ENCODE data around the gene TDRD12. TPM values are rescaled to one million over a fixed set of nuclear protein-coding genes. Genes with fewer than 3 reads are reported as not detected.

TDRD12 gene
- total RNA-seq, 4 donors from 2014 or later = under 0.01 to 0.30 (median 0.21) TPM; not detected in 1

DNA sequence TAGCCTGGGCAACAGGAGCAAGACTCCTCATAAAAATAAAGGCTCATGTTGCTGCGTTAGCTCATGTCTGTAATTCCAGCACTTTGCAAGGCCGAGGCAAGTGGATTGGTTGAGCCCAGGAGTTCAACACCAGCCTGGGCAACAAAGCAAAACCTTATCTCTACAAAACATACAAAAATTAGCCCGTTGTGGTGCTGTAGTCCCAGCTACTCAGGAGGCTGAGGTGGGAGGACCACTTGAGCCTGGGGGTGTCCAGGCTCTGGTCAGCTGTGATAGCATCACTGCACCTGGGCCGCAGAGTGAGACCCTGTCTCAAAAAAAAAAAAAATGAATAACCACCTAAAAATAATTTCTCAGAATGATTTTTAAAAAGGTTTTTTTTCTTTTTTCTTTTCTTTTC, 31.9 kb upstream of the TDRD12 start:
- Histone ChIP-seq H3K36me3 (peaks cover 0 to 9% (median 0%) of the 10 kb centered on the region in 3 donors), H3K4me3 (no peak overlapping the region), H3K9me3 (no peaks in the 10 kb centered on the region), H3K27me3 (no peaks in the 10 kb centered on the region), H3K4me1 (peaks cover 0 to 15% (median 3%) of the 10 kb centered on the region in 4 donors), H3K27ac (no peak overlapping the region)
- TF ChIP-seq POLR2A (IDR thresholded peaks at IDR 0.05) (no peak), EP300 (IDR thresholded peaks at IDR 0.05) (no peak)
- TF ChIP-seq, protein P1, sequence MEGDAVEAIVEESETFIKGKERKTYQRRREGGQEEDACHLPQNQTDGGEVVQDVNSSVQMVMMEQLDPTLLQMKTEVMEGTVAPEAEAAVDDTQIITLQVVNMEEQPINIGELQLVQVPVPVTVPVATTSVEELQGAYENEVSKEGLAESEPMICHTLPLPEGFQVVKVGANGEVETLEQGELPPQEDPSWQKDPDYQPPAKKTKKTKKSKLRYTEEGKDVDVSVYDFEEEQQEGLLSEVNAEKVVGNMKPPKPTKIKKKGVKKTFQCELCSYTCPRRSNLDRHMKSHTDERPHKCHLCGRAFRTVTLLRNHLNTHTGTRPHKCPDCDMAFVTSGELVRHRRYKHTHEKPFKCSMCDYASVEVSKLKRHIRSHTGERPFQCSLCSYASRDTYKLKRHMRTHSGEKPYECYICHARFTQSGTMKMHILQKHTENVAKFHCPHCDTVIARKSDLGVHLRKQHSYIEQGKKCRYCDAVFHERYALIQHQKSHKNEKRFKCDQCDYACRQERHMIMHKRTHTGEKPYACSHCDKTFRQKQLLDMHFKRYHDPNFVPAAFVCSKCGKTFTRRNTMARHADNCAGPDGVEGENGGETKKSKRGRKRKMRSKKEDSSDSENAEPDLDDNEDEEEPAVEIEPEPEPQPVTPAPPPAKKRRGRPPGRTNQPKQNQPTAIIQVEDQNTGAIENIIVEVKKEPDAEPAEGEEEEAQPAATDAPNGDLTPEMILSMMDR (IDR thresholded peaks at IDR 0.05) = no peak
- WGBS, 2 donors = 86 to 91% methylated on average over 4 of the region's 4 CpGs
- DNase-seq (ENCODE audit: low spot score in 2 of 2) = no peak

DNA sequence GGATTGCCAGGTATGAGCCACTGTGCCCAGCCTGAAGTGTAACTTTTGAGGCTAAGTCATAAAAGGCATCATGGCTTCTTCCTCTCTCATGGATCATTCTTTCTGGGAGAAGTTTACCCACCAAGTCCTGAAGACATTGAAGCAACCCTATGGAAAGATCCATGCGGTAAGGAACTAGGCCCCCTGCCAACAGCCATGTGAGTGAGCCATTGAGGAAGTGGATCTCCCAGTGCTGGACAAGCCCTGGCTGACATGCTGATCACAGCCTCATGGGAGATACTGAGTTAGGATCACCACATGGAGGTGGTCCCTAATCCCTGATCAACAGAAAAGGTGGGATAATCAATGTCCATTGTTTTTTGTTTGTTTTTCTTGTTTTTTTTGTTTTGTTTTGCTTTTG, 31.3 kb upstream of the TDRD12 start:
- peak in 1 of 2 donors; percentile 17 for DNase-seq (ENCODE audit: low spot score in 2 of 2)
- WGBS, 2 donors = 64 to 73% methylated on average over 1 of the region's 1 CpG
- Histone ChIP-seq H3K4me3 (no peak overlapping the region), H3K27ac (no peak overlapping the region), H3K36me3 (peaks cover 0 to 9% (median 0%) of the 10 kb centered on the region in 3 donors), H3K9me3 (no peaks in the 10 kb centered on the region), H3K4me1 (peaks cover 0 to 21% (median 6%) of the 10 kb centered on the region in 4 donors), H3K27me3 (no peaks in the 10 kb centered on the region)
- no peak for TF ChIP-seq EP300 (IDR thresholded peaks at IDR 0.05)
- TF ChIP-seq, protein P1 (IDR thresholded peaks at IDR 0.05) = no peak
- TF ChIP-seq POLR2A (IDR thresholded peaks at IDR 0.05) = no peak

DNA sequence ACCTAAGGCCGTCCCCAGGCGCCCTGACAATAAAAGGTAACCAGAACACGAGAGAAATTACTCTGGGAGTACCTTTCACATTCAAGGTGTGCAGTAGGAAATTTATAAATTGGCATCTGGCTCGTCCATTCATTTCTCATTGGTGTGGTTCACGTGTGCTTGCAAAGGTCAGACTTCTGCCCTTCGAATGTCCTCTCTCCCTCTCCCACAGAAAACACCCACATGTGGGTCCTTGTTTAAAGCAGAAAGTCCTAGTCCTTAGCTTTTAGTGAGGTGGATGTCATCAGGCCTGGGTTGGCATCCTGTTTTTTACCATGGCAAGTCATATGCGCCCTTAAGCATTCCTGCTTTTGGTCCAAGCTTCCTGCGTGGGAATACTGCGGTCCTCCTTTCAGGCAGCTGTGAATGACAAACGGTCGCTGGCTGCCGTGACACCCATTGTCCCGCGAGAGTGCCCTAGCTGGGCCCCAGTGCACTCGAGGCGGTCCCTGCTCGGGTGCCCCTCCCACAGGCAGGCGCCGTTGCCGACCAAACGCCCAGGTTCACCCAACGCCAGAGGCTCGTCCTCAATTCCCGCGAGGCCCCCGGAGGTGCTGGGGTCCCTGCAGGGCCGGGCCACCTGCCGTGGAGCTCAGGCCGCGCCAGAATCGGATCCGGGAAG, 28.1 kb upstream of the TDRD12 start, which contains the start of gene NUDT19:
NUDT19 (plus strand) TSS at position 531 of the 661 bp plus-strand sequence. CDS start 140 bp downstream, outside the sequence.
- TF ChIP-seq, protein P1 (IDR thresholded peaks at IDR 0.05) = no peak
- TF ChIP-seq POLR2A (IDR thresholded peaks at IDR 0.05) (peak; percentile 38 to 49), EP300 (IDR thresholded peaks at IDR 0.05) (peak in 1 of 2 donors; percentile 62)
- Histone ChIP-seq H3K27me3 (no peaks in the 10 kb centered on the region), H3K4me3 (peak within 1 kb of the TSS; percentile 76 to 91 (median 79)), H3K27ac (peak within 1 kb of the TSS; percentile 10 to 83 (median 75)), H3K9me3 (no peaks in the 10 kb centered on the region), H3K36me3 (peaks cover 0 to 15% (median 0%) of the 10 kb centered on the region in 3 donors), H3K4me1 (peaks cover 0 to 47% (median 7%) of the 10 kb centered on the region in 4 donors)
- DNase-seq (ENCODE audit: low spot score in 2 of 2) = peak; percentile 47 to 51
- 7 to 23% methylated on average over 9 to 32 of the region's 32 CpGs for WGBS, 2 donors

DNA sequence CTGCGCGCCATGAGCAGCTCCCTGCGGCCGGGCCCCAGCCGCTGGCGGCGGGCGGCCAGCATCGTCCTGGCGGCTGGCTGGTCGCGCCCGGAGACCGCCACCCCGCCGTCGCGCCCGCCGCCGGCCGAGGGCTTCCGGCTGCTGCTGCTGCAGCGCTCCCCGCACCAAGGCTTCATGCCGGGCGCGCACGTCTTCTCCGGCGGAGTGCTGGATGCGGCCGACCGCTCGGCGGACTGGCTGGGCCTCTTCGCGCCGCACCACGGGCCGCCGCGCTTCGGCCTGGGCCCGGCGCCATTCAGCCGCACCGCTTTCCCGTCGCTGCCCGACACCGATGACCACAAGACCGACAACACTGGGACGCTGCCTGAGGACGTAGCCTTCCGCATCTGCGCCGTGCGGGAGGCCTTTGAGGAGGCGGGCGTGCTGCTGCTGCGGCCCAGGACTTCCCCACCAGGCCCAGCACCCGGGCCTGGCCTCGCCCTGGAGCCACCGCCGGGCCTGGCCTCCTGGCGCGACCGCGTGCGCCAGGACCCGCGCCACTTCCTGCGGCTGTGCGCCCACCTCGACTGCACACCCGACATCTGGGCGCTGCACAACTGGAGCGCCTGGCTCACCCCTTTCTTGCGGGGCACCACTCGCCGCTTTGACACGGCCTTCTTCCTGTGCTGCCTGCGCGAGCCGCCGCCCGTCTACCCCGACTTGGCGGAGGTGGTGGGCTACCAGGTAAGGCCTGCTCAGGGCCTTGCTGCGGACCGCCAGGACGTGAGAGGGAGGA, 27.4 kb upstream of the TDRD12 start:
- Histone ChIP-seq H3K4me1 (peaks cover 0 to 47% (median 7%) of the 10 kb centered on the region in 4 donors), H3K27ac (peak overlapping the region; percentile 10 to 83 (median 75)), H3K27me3 (no peaks in the 10 kb centered on the region), H3K4me3 (peak overlapping the region; percentile 76 to 91 (median 79)), H3K36me3 (peaks cover 0 to 16% (median 0%) of the 10 kb centered on the region in 3 donors), H3K9me3 (no peaks in the 10 kb centered on the region)
- 9 to 14% methylated on average over 17 to 49 of the region's 93 CpGs for WGBS, 2 donors
- DNase-seq (ENCODE audit: low spot score in 2 of 2) = peak in 1 of 2 donors; percentile 17
- TF ChIP-seq POLR2A (IDR thresholded peaks at IDR 0.05) (no peak), EP300 (IDR thresholded peaks at IDR 0.05) (no peak)
- TF ChIP-seq, protein P1 (IDR thresholded peaks at IDR 0.05) = no peak

Data from tibial nerve (tissue), 4 donors.